HAP-1 (cell line): Measurements from ENCODE around the gene PTN.

Experiments
- DNase-seq, 2 experiments: peaks; one replicate each; pipeline ENCODE4 v3.0.0-alpha.2; 2016 to 2020; ENCODE audit warnings: low spot score in 2 of 2
- H3K27me3 ChIP-seq: fragments of 250-450 bp; sonication (Bioruptor Pico); 2 replicates; pipeline ENCODE4 v1.5.1; 2020; ENCODE audit warnings: low read depth, mild to moderate bottlenecking, moderate library complexity
- H3K36me3 ChIP-seq: fragments of 250-450 bp; sonication (Bioruptor Pico); replicated peaks from 2 replicates; pipeline ENCODE4 v1.5.1; 2020; ENCODE audit warnings: mild to moderate bottlenecking
- H3K4me1 ChIP-seq: fragments of 250-450 bp; sonication (Bioruptor Pico); 2 replicates; pipeline ENCODE4 v1.5.1; 2020; ENCODE audit warnings: mild to moderate bottlenecking
- H3K4me3 ChIP-seq: fragments of 250-450 bp; sonication (Bioruptor Pico); 2 replicates; pipeline ENCODE4 v1.5.1; 2020; ENCODE audit warnings: mild to moderate bottlenecking, moderate library complexity
- H3K9me3 ChIP-seq: fragments of 250-450 bp; sonication (Bioruptor Pico); 2 replicates; pipeline ENCODE4 v1.5.1; 2020; ENCODE audit warnings: mild to moderate bottlenecking, moderate library complexity
- in situ Hi-C: fragments of 300-500 bp; cut with MboI; formaldehyde crosslinking; loops from 3 replicates; pipeline ENCODE4 v1.14.3; 2020; ENCODE audit warnings: low sequenced_read_pairs, inconsistent platforms, mixed read lengths

Gene PTN

GRCh38 chr7:137342828-137343261 lies 688 bp downstream of the PTN start:
- H3K27me3 ChIP-seq = no peaks in the 10 kb centered on the region
- in situ Hi-C loops = no loop called here
- no peak for DNase-seq

DNA sequence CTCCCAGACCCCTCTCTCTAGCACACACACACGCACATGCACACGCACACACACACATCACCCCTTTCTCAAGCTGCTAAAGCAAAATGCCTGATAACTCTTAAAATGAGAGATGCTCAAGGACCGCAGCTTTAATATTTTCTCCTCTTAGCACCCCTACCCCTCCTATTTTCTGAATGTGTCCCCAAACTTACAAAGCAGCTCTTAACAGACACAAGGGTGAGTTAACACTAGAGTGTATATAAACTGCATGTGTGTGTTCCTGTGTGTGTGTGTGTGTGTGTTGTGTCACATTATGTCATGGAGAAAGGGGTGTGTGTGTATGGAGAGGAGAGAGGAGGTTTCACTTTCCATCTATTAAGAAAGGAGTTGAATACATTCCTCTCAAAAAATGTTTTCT lies 1.3 kb downstream of the PTN start:
- Histone ChIP-seq H3K9me3 (no peaks in the 10 kb centered on the region), H3K4me1 (no peaks in the 10 kb centered on the region), H3K27me3 (no peaks in the 10 kb centered on the region), H3K36me3 (no peaks in the 10 kb centered on the region), H3K4me3 (no peak overlapping the region)
- in situ Hi-C loops = no loop called here
- no peak for DNase-seq

More at GRCh38 chr7:137342828-137343261, 688 bp downstream of the PTN start:
- H3K9me3 ChIP-seq = no peaks in the 10 kb centered on the region
- no peak overlapping the region for H3K4me3 ChIP-seq
- H3K36me3 ChIP-seq = no peaks in the 10 kb centered on the region
- H3K4me1 ChIP-seq = no peaks in the 10 kb centered on the region

GRCh38 chr7:137337902-137338301 lies 5.6 kb downstream of the PTN start:
- Histone ChIP-seq H3K36me3 (no peaks in the 10 kb centered on the region), H3K4me1 (no peaks in the 10 kb centered on the region), H3K27me3 (no peaks in the 10 kb centered on the region), H3K4me3 (no peak overlapping the region), H3K9me3 (no peaks in the 10 kb centered on the region)
- DNase-seq = no peak
- in situ Hi-C loops = no loop called here

GRCh38 chr7:137335814-137336213 lies 7.7 kb downstream of the PTN start:
- Histone ChIP-seq H3K4me1 (no peaks in the 10 kb centered on the region), H3K4me3 (no peak overlapping the region), H3K36me3 (no peaks in the 10 kb centered on the region), H3K27me3 (no peaks in the 10 kb centered on the region), H3K9me3 (no peaks in the 10 kb centered on the region)
- in situ Hi-C loops = no loop called here
- DNase-seq = no peak

- Histone ChIP-seq H3K4me1 (no peaks in the 10 kb centered on the region), H3K36me3 (no peaks in the 10 kb centered on the region), H3K4me3 (no peak overlapping the region), H3K9me3 (no peaks in the 10 kb centered on the region), H3K27me3 (no peaks in the 10 kb centered on the region)
- no peak for DNase-seq
- in situ Hi-C loops = no loop called here
Measured at GRCh38 chr7:137331378-137331777, 12.2 kb downstream of the PTN start.

DNA sequence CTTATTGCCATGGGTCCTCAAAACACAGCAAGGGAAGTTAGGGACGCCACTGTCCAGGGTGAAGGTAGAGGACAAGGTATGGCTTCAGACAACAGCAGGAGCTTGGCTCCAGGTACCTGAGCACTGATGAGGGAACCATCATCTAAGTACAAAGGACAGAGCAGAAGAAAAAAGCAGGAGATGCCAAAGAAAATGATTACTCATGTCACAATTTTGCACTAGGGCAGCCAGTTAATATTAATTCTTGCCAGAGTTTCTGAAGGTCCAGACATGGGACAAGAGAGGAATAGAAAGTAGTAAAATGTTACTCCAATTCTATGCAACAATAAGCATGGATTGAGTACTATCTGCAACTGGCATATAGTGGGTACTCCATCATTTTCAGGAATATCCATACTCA lies 14.1 kb downstream of the PTN start:
- H3K4me3 ChIP-seq = no peak overlapping the region
- no peak for DNase-seq
- no peaks in the 10 kb centered on the region for H3K27me3 ChIP-seq
- H3K9me3 ChIP-seq = no peaks in the 10 kb centered on the region
- in situ Hi-C loops = no loop called here
- H3K36me3 ChIP-seq = no peaks in the 10 kb centered on the region
- no peaks in the 10 kb centered on the region for H3K4me1 ChIP-seq

- in situ Hi-C loops = no loop called here
- no peak for DNase-seq
Measured at GRCh38 chr7:137328373-137329120, 15.0 kb downstream of the PTN start.

DNA sequence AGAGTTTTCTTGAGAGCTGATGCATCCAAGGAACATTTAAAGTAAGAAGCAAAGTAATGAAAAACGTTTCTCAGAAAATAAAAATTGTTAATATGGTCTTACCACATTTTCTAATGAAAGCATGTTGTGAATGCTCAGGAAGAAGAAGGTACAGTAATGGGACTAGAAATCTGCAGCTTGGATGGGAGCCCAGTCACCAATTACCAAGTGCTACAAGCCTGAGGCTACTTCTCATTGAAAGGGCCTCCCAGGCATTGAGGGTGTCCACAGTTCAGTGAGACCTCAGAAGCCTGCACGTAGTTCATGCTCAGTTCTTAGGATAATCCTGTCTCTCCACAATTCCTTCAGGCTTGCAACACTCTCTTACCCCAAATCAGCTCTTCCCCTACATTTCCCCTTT lies 17.6 kb downstream of the PTN start:
- Histone ChIP-seq H3K4me1 (no peaks in the 10 kb centered on the region), H3K36me3 (no peaks in the 10 kb centered on the region), H3K9me3 (no peaks in the 10 kb centered on the region), H3K27me3 (no peaks in the 10 kb centered on the region), H3K4me3 (no peak overlapping the region)
- in situ Hi-C loops = no loop called here
- DNase-seq = no peak

More at GRCh38 chr7:137328373-137329120, 15.0 kb downstream of the PTN start:
- Histone ChIP-seq H3K9me3 (no peaks in the 10 kb centered on the region), H3K4me3 (no peak overlapping the region), H3K27me3 (no peaks in the 10 kb centered on the region), H3K4me1 (no peaks in the 10 kb centered on the region), H3K36me3 (no peaks in the 10 kb centered on the region)

GRCh38 chr7:137324796-137325696 lies 18.5 kb downstream of the PTN start:
- in situ Hi-C loops = no loop called here
- Histone ChIP-seq H3K27me3 (no peaks in the 10 kb centered on the region), H3K36me3 (no peaks in the 10 kb centered on the region)

DNA sequence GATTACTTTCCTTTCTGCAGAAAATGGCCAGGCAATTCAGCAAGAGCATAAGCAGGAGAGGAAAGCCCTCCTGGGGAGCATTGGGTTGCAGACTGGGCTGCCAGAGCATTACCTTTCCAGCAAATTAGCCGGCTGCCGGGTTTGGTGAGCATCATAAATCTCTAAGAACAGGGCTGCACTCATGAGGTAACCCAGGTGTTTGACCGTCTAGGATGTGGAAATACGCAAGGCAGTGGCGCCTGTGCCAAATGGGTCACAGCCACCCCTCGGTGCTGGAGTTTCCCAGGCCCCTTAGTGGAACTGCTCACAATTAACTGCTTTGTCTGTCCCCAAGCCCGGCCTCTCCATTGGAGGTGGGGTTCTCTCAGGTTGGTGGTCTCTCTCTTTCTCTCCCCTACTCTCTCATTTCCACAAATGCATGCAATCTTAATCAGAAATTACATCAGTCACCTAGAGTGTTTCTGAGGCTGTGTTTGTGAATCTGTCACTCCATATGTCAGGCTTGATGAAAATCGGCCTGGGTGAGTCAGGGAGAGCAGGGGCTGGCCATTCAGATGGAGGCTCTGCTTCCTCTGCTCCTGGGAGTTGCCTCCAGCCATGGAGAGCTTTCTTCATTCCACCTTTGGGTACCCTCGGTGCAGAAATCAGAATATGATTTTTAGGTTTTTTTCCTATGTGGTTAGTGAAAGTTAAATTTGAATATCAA lies 26.7 kb downstream of the PTN start:
- Histone ChIP-seq H3K36me3 (no peaks in the 10 kb centered on the region), H3K4me3 (no peak overlapping the region), H3K4me1 (no peaks in the 10 kb centered on the region), H3K27me3 (no peaks in the 10 kb centered on the region), H3K9me3 (no peaks in the 10 kb centered on the region)
- in situ Hi-C loops = no loop called here
- no peak for DNase-seq

More at GRCh38 chr7:137324796-137325696, 18.5 kb downstream of the PTN start:
- DNase-seq = no peak
- no peak overlapping the region for H3K4me3 ChIP-seq
- H3K9me3 ChIP-seq = no peaks in the 10 kb centered on the region
- no peaks in the 10 kb centered on the region for H3K4me1 ChIP-seq

DNA sequence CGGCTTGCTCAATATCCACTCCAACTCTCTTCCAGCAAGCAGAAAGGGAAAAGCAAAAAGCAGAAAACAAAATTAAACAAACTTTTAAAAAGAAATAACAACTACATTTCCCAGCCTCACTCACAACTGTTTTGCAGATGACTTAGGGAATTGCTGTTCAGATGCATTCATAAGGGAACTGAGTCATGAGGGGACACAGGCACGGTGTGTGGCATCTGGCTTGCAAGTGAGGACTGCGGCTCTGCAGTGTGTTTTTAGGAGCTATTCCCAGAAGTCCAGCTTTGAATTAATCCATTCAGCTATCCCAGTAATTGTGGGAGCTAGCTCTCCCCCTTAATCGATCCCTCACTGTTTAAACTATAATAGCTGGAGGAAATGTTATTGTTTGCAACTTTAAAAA lies 30.3 kb downstream of the PTN start:
- no peaks in the 10 kb centered on the region for H3K4me1 ChIP-seq
- no peaks in the 10 kb centered on the region for H3K27me3 ChIP-seq
- no peaks in the 10 kb centered on the region for H3K9me3 ChIP-seq
- H3K36me3 ChIP-seq = no peaks in the 10 kb centered on the region
- in situ Hi-C loops = no loop called here
- DNase-seq = no peak
- H3K4me3 ChIP-seq = no peak overlapping the region

- Histone ChIP-seq H3K27me3 (no peaks in the 10 kb centered on the region), H3K9me3 (no peaks in the 10 kb centered on the region), H3K36me3 (no peaks in the 10 kb centered on the region), H3K4me3 (no peak overlapping the region), H3K4me1 (no peaks in the 10 kb centered on the region)
- no peak for DNase-seq
- in situ Hi-C loops = no loop called here
Measured at GRCh38 chr7:137306748-137307147, 36.8 kb downstream of the PTN start.

- no peaks in the 10 kb centered on the region for H3K36me3 ChIP-seq
- in situ Hi-C loops = no loop called here
- no peak overlapping the region for H3K4me3 ChIP-seq
- no peaks in the 10 kb centered on the region for H3K9me3 ChIP-seq
- DNase-seq = no peak
- H3K4me1 ChIP-seq = no peaks in the 10 kb centered on the region
- no peaks in the 10 kb centered on the region for H3K27me3 ChIP-seq
Measured at GRCh38 chr7:137305901-137306621, 37.5 kb downstream of the PTN start.
